ENCODE results near the gene HOXA10. TPM values are rescaled to one million over a fixed set of nuclear protein-coding genes. Genes with fewer than 3 reads are reported as not detected.
A peak's percentile ranks its signal among the peaks of the same experiment; 100 is the strongest.

HOXA10 gene
- total RNA-seq, 4 donors from 2014 or later: 15.7 to 28.4 (median 19.8) TPM

DNA sequence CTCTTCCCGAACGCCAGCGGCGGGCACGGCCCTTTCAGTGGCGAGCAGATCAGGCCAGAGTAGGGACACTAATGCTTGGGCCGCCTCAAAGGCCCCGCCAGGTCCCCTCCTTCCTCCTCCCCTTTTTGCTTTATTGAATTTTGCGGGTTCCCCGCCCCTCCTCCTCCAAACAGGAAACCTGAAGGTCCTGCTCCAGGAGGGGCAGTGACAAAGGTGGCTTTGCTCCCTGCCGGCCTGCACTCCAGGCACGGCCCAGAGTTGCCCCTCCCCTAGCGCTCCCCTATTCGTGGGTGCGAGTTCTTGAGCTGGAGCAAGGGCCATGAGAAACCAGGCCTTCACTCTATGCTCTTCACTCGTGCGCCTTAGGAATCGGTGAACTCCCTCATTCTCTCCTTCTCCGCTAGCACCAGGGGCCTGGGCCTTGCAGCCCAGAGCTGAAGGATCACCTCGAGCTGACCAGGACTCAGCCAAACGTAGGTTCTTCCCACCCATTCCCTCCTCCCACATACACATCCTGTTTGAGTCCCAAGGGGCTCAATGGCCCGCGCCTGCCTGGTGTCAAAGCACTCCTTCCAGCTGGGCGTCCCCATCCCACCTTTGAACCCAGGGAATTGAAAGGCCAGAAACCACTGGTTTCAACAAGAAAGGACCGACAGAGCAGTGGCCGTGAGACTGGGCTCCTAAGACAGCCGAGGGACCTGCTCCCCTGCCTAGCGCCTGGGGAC, 25.9 kb downstream of the HOXA10 start:
- peak; percentile 55 for TF ChIP-seq POLR2A (IDR thresholded peaks at IDR 0.05)
- TF ChIP-seq, protein P1, sequence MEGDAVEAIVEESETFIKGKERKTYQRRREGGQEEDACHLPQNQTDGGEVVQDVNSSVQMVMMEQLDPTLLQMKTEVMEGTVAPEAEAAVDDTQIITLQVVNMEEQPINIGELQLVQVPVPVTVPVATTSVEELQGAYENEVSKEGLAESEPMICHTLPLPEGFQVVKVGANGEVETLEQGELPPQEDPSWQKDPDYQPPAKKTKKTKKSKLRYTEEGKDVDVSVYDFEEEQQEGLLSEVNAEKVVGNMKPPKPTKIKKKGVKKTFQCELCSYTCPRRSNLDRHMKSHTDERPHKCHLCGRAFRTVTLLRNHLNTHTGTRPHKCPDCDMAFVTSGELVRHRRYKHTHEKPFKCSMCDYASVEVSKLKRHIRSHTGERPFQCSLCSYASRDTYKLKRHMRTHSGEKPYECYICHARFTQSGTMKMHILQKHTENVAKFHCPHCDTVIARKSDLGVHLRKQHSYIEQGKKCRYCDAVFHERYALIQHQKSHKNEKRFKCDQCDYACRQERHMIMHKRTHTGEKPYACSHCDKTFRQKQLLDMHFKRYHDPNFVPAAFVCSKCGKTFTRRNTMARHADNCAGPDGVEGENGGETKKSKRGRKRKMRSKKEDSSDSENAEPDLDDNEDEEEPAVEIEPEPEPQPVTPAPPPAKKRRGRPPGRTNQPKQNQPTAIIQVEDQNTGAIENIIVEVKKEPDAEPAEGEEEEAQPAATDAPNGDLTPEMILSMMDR (IDR thresholded peaks at IDR 0.05): no peak
- no peaks in the 10 kb centered on the region for H3K27me3 ChIP-seq
- peak in 2 of 3 donors; percentile 72 to 86 for DNase-seq
- H3K4me1 ChIP-seq: peaks cover 0 to 41% (median 11%) of the 10 kb centered on the region in 4 donors
- peak overlapping the region; percentile 18 to 75 (median 47) for H3K4me3 ChIP-seq
- H3K36me3 ChIP-seq: peaks cover 0 to 9% (median 0%) of the 10 kb centered on the region in 3 donors
- H3K27ac ChIP-seq: peak overlapping the region; percentile 66 to 96 (median 79)
- H3K9me3 ChIP-seq: no peaks in the 10 kb centered on the region

DNA sequence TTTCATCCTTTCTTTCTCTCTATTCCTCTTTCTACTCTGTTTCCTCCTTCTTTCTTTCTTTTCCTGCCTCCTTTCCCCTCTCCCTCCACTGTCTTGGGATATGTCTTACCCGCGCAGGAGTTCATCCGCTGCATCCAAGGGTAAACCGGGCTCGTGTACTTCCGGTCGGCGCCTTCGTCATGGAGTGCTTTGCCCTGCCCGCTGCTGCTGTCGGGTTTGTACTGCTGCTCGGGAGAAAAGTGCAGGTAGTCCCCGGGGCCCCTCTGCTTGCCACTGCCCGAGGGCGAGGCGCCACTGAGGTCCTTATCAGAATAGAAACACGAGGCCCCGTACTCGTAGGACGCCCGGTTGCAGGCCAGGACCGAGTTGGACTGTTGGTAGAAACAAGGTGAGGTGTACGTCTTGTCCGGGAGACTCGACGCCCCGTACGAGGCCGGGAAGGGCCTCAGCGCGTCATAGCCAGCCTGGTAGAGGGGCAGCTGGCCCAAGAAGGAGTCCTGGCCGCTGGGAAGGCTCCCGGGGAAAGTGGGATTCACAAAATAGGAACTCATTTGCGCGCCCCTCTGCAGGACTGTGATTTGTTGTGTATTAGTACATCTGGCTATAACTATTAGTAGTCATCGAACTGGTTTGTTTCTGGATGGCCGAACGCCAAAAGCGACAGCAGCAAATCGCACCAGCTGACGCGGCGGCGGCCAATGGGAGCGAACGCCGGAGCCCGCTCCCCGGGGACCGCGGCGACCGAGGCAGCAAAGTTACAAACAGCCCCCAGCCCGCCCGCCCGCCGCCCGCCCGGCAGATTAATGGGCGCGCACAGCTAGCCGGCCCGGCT, 26.7 kb downstream of the HOXA10 start, which contains the start of gene HOXA6:
Gene HOXA6, minus strand, starts transcription at position 576 of the 832 bp plus-strand sequence. Its CDS starts 25 bp downstream, at position 551.
- H3K36me3 ChIP-seq: peaks cover 0 to 9% (median 0%) of the 10 kb centered on the region in 3 donors
- H3K4me3 ChIP-seq: peak within 1 kb of the TSS; percentile 18 to 75 (median 47)
- H3K27ac ChIP-seq: peak within 1 kb of the TSS; percentile 66 to 96 (median 79)
- H3K4me1 ChIP-seq: peaks cover 0 to 36% (median 11%) of the 10 kb centered on the region in 4 donors
- H3K27me3 ChIP-seq: no peaks in the 10 kb centered on the region
- TF ChIP-seq POLR2A (IDR thresholded peaks at IDR 0.05): peak in 1 of 2 donors; percentile 36
- TF ChIP-seq, protein P1 (IDR thresholded peaks at IDR 0.05): no peak
- no peaks in the 10 kb centered on the region for H3K9me3 ChIP-seq
- DNase-seq: peak in 2 of 3 donors; percentile 79 to 88

DNA sequence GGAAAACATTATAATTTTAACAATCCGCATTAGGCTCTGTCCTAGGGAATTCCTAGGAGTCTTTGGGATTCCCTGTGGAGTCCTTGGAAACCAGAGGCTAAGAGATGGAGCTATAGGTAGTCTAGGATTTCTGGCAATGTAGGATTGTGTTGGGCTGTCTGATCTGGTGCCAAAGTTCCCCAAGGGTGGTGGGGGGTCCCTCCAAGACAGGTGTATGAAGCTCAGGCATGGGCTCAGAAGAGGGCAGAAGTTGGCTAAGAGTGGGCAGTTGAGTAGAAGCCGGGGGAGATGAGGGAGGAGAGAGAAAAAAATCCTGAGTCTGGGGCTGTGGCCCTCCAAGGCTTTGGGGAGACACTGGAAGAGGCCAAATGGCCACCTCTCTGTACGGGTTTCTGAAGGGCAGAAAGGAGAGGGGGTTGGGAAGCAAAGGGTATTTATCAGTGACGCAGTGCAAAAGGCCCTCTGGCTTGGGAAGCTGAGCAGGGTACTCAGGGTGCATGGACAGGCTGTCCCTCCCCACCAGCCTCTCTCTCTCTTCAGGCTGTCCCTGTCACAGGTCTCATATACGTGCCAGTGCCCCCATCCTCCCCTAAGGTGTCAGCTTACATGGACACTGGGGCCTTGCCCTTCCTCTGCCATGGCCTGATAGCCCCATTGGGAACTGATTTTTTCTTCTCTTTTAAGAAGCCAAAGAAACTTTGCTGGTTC, 27.5 kb downstream of the HOXA10 start:
- H3K9me3 ChIP-seq: no peaks in the 10 kb centered on the region
- H3K36me3 ChIP-seq: peaks cover 0 to 9% (median 0%) of the 10 kb centered on the region in 3 donors
- TF ChIP-seq, protein P1 (IDR thresholded peaks at IDR 0.05): no peak
- no peak for TF ChIP-seq POLR2A (IDR thresholded peaks at IDR 0.05)
- peaks cover 0 to 36% (median 11%) of the 10 kb centered on the region in 4 donors for H3K4me1 ChIP-seq
- peak overlapping the region; percentile 66 to 96 (median 79) for H3K27ac ChIP-seq
- no peaks in the 10 kb centered on the region for H3K27me3 ChIP-seq
- peak; percentile 6 to 54 (median 44) for DNase-seq
- peak overlapping the region in 3 of 4 donors; percentile 18 to 75 (median 63) for H3K4me3 ChIP-seq

DNA sequence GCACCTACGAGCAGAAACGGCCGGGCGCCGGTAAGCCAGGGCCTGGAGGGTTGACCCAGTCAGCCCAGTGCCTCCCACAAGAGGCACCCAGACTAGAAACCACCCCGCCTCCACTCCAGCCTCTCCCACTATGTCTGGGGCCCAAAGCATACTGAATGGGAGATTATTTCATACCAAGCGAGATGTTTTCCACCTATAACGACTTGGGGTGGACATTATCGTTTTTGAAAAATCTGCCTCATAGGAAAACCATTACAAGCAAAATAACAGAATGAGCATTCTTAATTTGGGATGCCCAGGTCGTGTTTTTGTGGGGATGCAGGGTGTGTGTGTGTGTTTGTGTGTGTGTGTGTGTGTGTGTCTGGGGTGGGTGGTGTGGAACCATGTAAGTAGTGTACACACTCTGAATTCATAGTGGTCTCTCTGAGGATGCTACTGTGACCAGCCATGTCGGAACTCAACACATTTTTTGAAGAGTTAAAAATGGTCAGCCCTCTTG, 28.2 kb downstream of the HOXA10 start:
- DNase-seq: no peak
- Histone ChIP-seq H3K27me3 (no peaks in the 10 kb centered on the region), H3K4me1 (peaks cover 0 to 36% (median 8%) of the 10 kb centered on the region in 4 donors), H3K36me3 (peaks cover 0 to 9% (median 0%) of the 10 kb centered on the region in 3 donors), H3K4me3 (peak overlapping the region in 2 of 4 donors; percentile 37 to 75), H3K27ac (peak overlapping the region; percentile 42 to 96 (median 79)), H3K9me3 (no peaks in the 10 kb centered on the region)
- no peak for TF ChIP-seq POLR2A (IDR thresholded peaks at IDR 0.05)
- TF ChIP-seq, protein P1 (IDR thresholded peaks at IDR 0.05): no peak
